ENCODE data around the gene SLC25A24.

GRCh38 chr1:108194051-108194450 lies 6.1 kb downstream of the SLC25A24 start:
- TF ChIP-seq, protein P1, sequence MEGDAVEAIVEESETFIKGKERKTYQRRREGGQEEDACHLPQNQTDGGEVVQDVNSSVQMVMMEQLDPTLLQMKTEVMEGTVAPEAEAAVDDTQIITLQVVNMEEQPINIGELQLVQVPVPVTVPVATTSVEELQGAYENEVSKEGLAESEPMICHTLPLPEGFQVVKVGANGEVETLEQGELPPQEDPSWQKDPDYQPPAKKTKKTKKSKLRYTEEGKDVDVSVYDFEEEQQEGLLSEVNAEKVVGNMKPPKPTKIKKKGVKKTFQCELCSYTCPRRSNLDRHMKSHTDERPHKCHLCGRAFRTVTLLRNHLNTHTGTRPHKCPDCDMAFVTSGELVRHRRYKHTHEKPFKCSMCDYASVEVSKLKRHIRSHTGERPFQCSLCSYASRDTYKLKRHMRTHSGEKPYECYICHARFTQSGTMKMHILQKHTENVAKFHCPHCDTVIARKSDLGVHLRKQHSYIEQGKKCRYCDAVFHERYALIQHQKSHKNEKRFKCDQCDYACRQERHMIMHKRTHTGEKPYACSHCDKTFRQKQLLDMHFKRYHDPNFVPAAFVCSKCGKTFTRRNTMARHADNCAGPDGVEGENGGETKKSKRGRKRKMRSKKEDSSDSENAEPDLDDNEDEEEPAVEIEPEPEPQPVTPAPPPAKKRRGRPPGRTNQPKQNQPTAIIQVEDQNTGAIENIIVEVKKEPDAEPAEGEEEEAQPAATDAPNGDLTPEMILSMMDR (IDR thresholded peaks at IDR 0.05; ENCODE audit: insufficient read depth, low read depth, low read length), result no peak
- no peak for TF ChIP-seq EZH2 (IDR thresholded peaks at IDR 0.05; ENCODE audit: insufficient read depth, low read length)
